GM18502 (cell line): ENCODE results near the gene MIDN.

Source experiments
- ATAC-seq: cut with Tn5 transposase; IDR thresholded peaks from one replicate; pipeline ENCODE4 v1.9.1; 2021; ENCODE audit warnings: mild to moderate bottlenecking; ENCODE audit not compliant: unreplicated experiment, poor library complexity

The MIDN gene

GRCh38 chr19:1278713-1279660 is 30.6 kb downstream of the MIDN start:
- no peak for ATAC-seq

- ATAC-seq: no peak
Observed at GRCh38 chr19:1279782-1280341, 31.5 kb downstream of the MIDN start.

DNA sequence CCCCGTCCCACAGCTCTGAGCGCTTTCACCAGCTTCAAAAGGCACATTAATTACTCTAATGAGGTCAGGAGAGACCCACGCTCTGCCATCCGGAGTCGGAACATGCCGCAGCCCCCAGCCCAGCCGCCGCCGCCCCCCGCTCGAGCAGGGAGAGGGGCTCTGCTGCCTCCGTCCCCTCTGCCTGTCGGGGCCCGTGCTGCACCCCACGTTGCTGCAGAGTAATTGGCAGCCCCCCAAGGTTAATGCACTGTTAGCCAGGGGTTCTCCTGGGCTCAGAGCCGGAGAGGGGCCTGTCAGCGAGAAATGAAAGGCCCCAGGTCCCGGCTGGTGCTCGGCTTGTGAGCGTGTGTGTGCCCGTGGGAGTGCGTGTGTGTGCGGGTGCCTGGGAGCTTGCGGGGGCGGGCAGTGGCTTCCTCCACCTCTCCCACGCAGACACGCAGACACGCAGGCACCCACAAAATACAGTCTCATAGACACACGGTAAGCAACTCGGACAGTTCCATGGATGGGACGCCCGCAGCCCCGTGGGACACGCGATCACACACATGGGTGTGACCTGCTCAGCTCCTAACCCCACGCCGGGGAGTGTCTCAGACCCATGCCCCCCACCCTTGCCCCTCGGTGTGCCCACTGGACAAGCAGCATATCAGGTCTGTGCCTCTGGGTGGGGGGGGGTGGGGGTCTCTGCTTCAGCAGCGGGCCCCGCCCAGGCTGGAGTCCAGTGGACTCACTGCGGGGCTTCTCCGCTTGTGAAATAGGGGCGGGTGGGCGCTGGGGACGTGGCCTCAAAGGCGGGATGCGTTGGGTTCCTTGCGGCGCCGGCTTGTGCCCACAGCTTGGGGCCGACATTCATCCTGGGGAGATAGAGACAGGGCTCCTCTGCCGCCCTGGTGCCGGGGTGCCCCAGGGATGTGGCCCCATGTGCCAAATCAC is 32.5 kb downstream of the MIDN start:
- no peak for ATAC-seq

DNA sequence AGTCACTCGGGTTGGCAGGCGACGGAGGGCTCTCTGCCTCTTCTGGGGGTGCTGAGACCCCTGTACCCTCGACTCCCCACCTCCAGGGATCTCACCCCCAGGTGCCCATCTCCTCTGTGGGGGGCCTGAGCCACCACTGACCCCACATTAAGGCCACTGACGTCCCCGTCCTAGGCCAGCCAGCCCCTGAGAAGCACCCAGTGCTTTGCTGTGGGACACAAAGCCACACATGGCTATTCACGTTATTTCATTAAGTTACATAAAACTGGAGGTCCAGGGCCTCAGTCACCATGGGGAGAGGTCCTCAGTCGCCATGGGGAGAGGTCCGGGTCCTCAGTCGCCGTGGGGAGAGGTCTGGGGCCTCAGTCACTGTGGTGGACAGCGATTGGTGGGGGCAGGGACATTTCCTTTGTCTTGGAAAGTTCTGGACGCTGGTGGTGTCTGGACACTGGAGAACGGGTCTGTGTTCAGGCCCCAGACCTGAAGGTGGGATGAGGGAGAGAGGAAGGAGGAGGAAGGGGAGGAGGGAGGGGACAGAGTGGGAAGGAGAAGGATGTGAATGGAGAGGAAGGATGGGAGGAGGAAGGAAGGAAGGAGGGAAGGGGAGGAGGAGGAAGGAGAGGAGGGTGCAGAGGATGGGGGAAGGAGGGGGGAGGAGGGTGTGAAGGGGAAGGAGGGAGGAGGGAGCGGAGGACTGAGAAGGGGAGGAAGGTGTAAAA is 33.3 kb downstream of the MIDN start:
- ATAC-seq: no peak

GRCh38 chr19:1282588-1283206 is 34.3 kb downstream of the MIDN start:
- no peak for ATAC-seq

DNA sequence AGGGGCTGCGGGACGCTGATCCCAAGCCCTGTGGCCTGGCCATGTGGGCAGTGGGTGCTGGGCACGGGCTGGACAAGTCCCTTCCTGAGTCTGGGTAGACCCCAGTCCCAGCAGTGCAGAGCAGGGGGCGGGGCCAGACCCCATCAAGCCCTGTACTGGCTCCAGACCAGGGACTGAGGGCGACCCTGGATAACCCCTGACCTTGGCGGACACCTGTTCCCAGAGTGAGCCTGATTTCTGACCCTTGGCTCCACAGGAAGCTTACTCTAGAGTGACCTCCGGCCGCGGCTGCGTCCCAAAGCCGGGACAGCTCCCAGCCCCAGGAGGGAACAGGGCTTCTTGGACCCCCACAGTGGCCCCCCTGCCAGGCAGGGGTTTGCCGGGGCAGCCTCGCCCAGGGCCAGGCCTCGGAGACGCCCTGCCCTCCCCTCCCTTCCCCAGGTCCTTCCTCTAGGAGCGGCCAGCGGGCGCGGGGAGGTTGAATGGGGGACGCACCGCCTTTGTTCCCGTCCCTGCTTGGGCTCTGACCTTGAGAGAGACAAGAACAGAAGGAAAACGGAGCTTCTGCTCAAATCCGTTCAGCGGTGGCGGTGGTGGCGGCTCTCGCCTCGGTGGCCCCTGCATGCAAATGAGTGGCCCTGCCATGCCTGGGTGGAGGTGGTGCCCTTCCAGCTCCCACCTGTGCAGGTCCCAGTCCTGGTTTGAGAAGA is 35.0 kb downstream of the MIDN start:
- ATAC-seq: no peak

- ATAC-seq: no peak
Observed at GRCh38 chr19:1283917-1284292, 35.5 kb downstream of the MIDN start.

DNA sequence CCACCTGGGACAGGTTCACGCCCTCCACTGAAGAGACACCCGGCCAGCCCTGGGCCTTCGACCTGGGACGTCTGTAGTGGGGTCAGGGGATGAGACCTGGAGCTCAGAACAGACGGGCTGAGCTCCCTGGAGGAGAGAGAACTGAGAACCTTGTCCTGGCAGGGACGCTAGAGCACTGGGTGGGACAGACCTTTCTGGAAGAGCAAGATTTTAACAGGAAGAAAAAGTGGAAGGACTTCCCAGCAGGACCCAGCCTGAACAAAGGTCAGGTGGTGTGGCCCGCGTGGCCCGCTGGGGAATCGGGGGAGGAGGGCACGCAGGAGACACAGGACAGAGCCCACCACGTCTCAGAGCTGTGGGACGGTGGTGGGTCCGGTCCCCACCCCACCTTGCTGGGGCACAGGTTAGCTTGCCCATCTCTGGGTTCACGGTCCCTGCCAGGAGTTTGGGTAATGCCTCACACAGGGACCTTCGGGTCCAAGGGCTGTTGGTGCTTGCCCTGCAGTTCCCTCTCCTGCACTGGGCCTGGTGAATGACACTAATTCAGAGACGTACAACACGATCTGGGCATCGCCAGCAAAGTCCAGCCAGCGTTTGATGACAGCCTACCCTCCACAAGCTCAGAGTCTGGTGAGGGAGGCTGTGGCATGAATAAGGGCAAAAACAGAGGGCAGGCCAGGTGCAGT is 36.1 kb downstream of the MIDN start:
- ATAC-seq: no peak

GRCh38 chr19:1284979-1285736 is 36.8 kb downstream of the MIDN start:
- no peak for ATAC-seq

GRCh38 chr19:1285737-1286360 is 37.5 kb downstream of the MIDN start, which contains the start of gene EFNA2:
TSS of gene EFNA2 (plus strand) at chr19:1285873. CDS start at chr19:1286169, 296 bp downstream.
- ATAC-seq: no peak

GRCh38 chr19:1286487-1287353 is 38.3 kb downstream of the MIDN start:
- no peak for ATAC-seq

GRCh38 chr19:1287354-1288225 is 39.2 kb downstream of the MIDN start:
- ATAC-seq: no peak

- no peak for ATAC-seq
Observed at GRCh38 chr19:1288226-1288612, 39.8 kb downstream of the MIDN start.

GRCh38 chr19:1288833-1289685 is 40.7 kb downstream of the MIDN start:
- ATAC-seq: no peak

DNA sequence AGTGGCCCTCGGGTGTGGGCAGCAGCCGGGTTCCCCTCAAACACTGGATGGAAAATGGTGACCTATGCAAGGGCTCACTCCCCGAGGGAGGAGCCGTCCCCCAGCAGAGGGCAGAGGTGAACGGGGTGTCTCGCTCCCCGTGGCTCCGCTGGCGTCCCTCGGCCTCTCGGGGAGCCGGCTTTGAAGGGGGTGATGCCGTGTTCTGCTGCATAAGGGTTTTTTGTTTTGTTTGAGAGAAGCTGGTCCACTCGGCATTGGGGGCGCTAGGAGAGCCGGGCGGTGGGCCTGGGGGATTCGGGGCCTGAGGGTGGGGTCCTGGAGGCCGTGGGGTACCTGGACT is 41.3 kb downstream of the MIDN start:
- ATAC-seq: no peak
